HepG2 (cell line): Measurements from ENCODE around the gene NAV2. TPM values are rescaled to one million over a fixed set of nuclear protein-coding genes. Genes with fewer than 3 reads are reported as not detected.
A peak's percentile ranks its signal among the peaks of the same experiment; 100 is the strongest.

ENCODE experiments used
- CEBPG ChIP-seq: IDR thresholded peaks from 2 replicates; pipeline ENCODE4 v1.6.1; 2016
- GLI4 ChIP-seq: sonication (generic); formaldehyde crosslinking; IDR thresholded peaks from 2 replicates; pipeline ENCODE4 v1.5.1; 2020; ENCODE audit warnings: missing genetic modification reagents, mild to moderate bottlenecking, moderate library complexity, borderline replicate concordance
- GMEB1 ChIP-seq: sonication (generic); formaldehyde crosslinking; IDR thresholded peaks from 2 replicates; pipeline ENCODE4 v1.5.1; 2020; ENCODE audit warnings: missing genetic modification reagents, mild to moderate bottlenecking, borderline replicate concordance
- NCOA1 ChIP-seq: sonication (generic); formaldehyde crosslinking; IDR thresholded peaks from 2 replicates; pipeline ENCODE4 v1.9.0; 2021; ENCODE audit warnings: missing genetic modification reagents
- NONO ChIP-seq, 2 experiments: fragments of 450-650 bp in 1 of 2; sonication (generic) in 1 of 2; formaldehyde crosslinking in 1 of 2; IDR thresholded peaks in 1 of 2; conservative IDR thresholded peaks in 1 of 2; 2 replicates each; pipeline versions ENCODE4 v1.6.1 to v1.8.0; 2017 to 2022; ENCODE audit warnings: mild to moderate bottlenecking in 1 of 2, missing genetic modification reagents in 1 of 2, moderate library complexity in 1 of 2
- TOPORS ChIP-seq: sonication (generic); formaldehyde crosslinking; IDR thresholded peaks from 2 replicates; pipeline ENCODE4 v1.8.0; 2023; ENCODE audit warnings: mild to moderate bottlenecking, missing genetic modification reagents
- TRAFD1 ChIP-seq: sonication (generic); formaldehyde crosslinking; IDR thresholded peaks from 2 replicates; pipeline ENCODE4 v1.5.1; 2020; ENCODE audit warnings: missing genetic modification reagents, mild to moderate bottlenecking, borderline replicate concordance
- YEATS2 ChIP-seq: sonication (generic); formaldehyde crosslinking; IDR thresholded peaks from 2 replicates; pipeline ENCODE4 v1.4.0; 2020; ENCODE audit warnings: missing genetic modification reagents, borderline replicate concordance
- ZNF337 ChIP-seq: sonication (generic); formaldehyde crosslinking; IDR thresholded peaks from 2 replicates; pipeline ENCODE4 v1.5.1; 2020; ENCODE audit warnings: missing genetic modification reagents, low read depth, mild to moderate bottlenecking, borderline replicate concordance
- ZNF350 ChIP-seq: sonication (generic); formaldehyde crosslinking; IDR thresholded peaks from 2 replicates; pipeline ENCODE4 v1.4.0; 2020; ENCODE audit warnings: mild to moderate bottlenecking, low read depth, missing genetic modification reagents, borderline replicate concordance
- ZNF530 ChIP-seq: sonication (generic); formaldehyde crosslinking; IDR thresholded peaks from 2 replicates; pipeline ENCODE4 v1.5.0; 2020; ENCODE audit warnings: low read depth, mild to moderate bottlenecking, missing genetic modification reagents
- ZNF597 ChIP-seq: sonication (generic); formaldehyde crosslinking; IDR thresholded peaks from 2 replicates; pipeline ENCODE4 v1.5.0; 2020; ENCODE audit warnings: missing genetic modification reagents
- ZNF615 ChIP-seq: sonication (generic); formaldehyde crosslinking; IDR thresholded peaks from 2 replicates; pipeline ENCODE4 v1.5.0; 2020; ENCODE audit warnings: mild to moderate bottlenecking, missing genetic modification reagents, borderline replicate concordance
- ZNF710 ChIP-seq: sonication (generic); formaldehyde crosslinking; IDR thresholded peaks from 2 replicates; pipeline ENCODE4 v1.5.0; 2020; ENCODE audit warnings: mild to moderate bottlenecking, missing genetic modification reagents, borderline replicate concordance
- ZSCAN12 ChIP-seq: sonication (generic); formaldehyde crosslinking; IDR thresholded peaks from 2 replicates; pipeline ENCODE4 v1.9.0; 2021; ENCODE audit warnings: mild to moderate bottlenecking, missing genetic modification reagents
- polyA plus RNA-seq, 8 experiments: library from polyadenylated mRNA; depleted of rRNA in 3 of 8; stranded (reverse) in 7 of 8; unstranded in 1 of 8; fragments of >200 nt; fragmentation: Illumina TruSeq in 4 of 8; extraction: Trizol in 4 of 8; gene quantifications; 2 replicates each; pipeline versions ENCODE4 v1.2.1 to v1.2.3, GENCODE V29; 2011 to 2016; ENCODE audit warnings: low read depth in 4 of 8, missing spikeins in 1 of 8, mixed read lengths in 1 of 8; ENCODE audit not compliant: insufficient read depth in 1 of 8
- total RNA-seq, 5 experiments: library from RNA; depleted of rRNA; stranded (reverse); fragments of >200 nt; fragmentation: Illumina TruSeq; extraction: Trizol; gene quantifications; 2 replicates each; pipeline ENCODE4 v1.2.3, GENCODE V29; 2016; ENCODE audit warnings: low read depth in 1 of 5
- TF ChIP-seq, protein P1 (sequence below): sonication (generic); formaldehyde crosslinking; IDR thresholded peaks from 2 replicates; pipeline ENCODE4 v1.4.0; 2020; ENCODE audit warnings: missing genetic modification reagents
- TF ChIP-seq, protein P2 (sequence below): IDR thresholded peaks from 2 replicates; pipeline ENCODE4 v1.6.1; 2012; ENCODE audit warnings: inconsistent platforms
- TF ChIP-seq, protein P3 (sequence below): sonication (generic); formaldehyde crosslinking; IDR thresholded peaks from 2 replicates; pipeline ENCODE4 v1.4.0; 2020; ENCODE audit warnings: mild to moderate bottlenecking, missing genetic modification reagents

NAV2 gene
- total and polyA plus RNA-seq, 2 of the 13 experiments (the other 11 are each of a cell fraction or from before 2014, with no cell fraction given) = 9.3 to 34.6 TPM

GRCh38 chr11:19712281-19713195 lies at the start of gene NAV2 (continued):
- TF ChIP-seq, protein P1, sequence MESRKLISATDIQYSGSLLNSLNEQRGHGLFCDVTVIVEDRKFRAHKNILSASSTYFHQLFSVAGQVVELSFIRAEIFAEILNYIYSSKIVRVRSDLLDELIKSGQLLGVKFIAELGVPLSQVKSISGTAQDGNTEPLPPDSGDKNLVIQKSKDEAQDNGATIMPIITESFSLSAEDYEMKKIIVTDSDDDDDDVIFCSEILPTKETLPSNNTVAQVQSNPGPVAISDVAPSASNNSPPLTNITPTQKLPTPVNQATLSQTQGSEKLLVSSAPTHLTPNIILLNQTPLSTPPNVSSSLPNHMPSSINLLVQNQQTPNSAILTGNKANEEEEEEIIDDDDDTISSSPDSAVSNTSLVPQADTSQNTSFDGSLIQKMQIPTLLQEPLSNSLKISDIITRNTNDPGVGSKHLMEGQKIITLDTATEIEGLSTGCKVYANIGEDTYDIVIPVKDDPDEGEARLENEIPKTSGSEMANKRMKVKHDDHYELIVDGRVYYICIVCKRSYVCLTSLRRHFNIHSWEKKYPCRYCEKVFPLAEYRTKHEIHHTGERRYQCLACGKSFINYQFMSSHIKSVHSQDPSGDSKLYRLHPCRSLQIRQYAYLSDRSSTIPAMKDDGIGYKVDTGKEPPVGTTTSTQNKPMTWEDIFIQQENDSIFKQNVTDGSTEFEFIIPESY (CRISPR knock-in tag) = no peak
- TF ChIP-seq, protein P2, sequence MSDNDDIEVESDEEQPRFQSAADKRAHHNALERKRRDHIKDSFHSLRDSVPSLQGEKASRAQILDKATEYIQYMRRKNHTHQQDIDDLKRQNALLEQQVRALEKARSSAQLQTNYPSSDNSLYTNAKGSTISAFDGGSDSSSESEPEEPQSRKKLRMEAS = peak; percentile 72
- TF ChIP-seq TOPORS (CRISPR knock-in tag) = no peak
- TF ChIP-seq, protein P3, sequence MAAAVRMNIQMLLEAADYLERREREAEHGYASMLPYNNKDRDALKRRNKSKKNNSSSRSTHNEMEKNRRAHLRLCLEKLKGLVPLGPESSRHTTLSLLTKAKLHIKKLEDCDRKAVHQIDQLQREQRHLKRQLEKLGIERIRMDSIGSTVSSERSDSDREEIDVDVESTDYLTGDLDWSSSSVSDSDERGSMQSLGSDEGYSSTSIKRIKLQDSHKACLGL = 0 out of 2 replicates have a peak, but pooled peaks have one; percentile 31
- TF ChIP-seq GLI4 = no peak
- 0 out of 2 replicates have a peak, but pooled peaks have one; percentile 20 for TF ChIP-seq GMEB1 (CRISPR knock-in tag)
- TF ChIP-seq ZNF530 (CRISPR knock-in tag) = no peak
- TF ChIP-seq TRAFD1 (CRISPR knock-in tag) = no peak
- no peak for TF ChIP-seq ZNF337
- TF ChIP-seq CEBPG (CRISPR knock-in tag) = no peak
- TF ChIP-seq ZNF710 (CRISPR knock-in tag) = no peak
- no peak for TF ChIP-seq ZNF615 (CRISPR knock-in tag)
- TF ChIP-seq ZNF350 (CRISPR knock-in tag) = 0 out of 2 replicates have a peak, but pooled peaks have one; percentile 31
- TF ChIP-seq NONO (IDR thresholded peaks at IDR 0.05) = no peak
- TF ChIP-seq NONO (CRISPR knock-in tag; conservative IDR thresholded peaks at IDR 0.05) = no peak
- no peak for TF ChIP-seq YEATS2
- TF ChIP-seq ZSCAN12 (CRISPR knock-in tag) = no peak
- TF ChIP-seq ZNF597 = no peak
- no peak for TF ChIP-seq NCOA1
